ENCODE data around the gene SMIM20. TPM values are rescaled to one million over a fixed set of nuclear protein-coding genes. Genes with fewer than 3 reads are reported as not detected.

SMIM20 gene
- total RNA-seq, 2 experiments from 2014 or later, result 11.5 to 14.4 TPM

- DNase-seq, result no peak
- CTCF ChIA-PET, result interaction anchor here (0.6 kb wide), 1 partner anchor 11 kb away, joined by 3 read pairs; no protein-coding TSS in a partner anchor
- Mint-ChIP-seq H3K27ac (no peak overlapping the region), H3K4me3 (no peak overlapping the region), H3K27me3 (no peaks in the 10 kb centered on the region), H3K36me3 (ENCODE audit: low read depth) (peaks cover 7% of the 10 kb centered on the region), H3K9me3 (no peaks in the 10 kb centered on the region), H3K4me1 (peaks cover 9% of the 10 kb centered on the region)
- POLR2A ChIA-PET, result no interaction called here
These were observed 8.9 kb downstream of the SMIM20 start for GRCh38 chr4:25922812-25923369.

- no peak overlapping the region for H3K4me3 Mint-ChIP-seq
- peaks cover 7% of the 10 kb centered on the region for H3K36me3 Mint-ChIP-seq (ENCODE audit: low read depth)
- ChIA-PET POLR2A (no interaction called here), CTCF (no interaction called here)
- H3K27me3 Mint-ChIP-seq, result no peaks in the 10 kb centered on the region
- no peak for DNase-seq
- H3K27ac Mint-ChIP-seq, result no peak overlapping the region
- peaks cover 9% of the 10 kb centered on the region for H3K4me1 Mint-ChIP-seq
- H3K9me3 Mint-ChIP-seq, result no peaks in the 10 kb centered on the region
These were observed 9.7 kb downstream of the SMIM20 start for GRCh38 chr4:25923745-25924144.

DNA sequence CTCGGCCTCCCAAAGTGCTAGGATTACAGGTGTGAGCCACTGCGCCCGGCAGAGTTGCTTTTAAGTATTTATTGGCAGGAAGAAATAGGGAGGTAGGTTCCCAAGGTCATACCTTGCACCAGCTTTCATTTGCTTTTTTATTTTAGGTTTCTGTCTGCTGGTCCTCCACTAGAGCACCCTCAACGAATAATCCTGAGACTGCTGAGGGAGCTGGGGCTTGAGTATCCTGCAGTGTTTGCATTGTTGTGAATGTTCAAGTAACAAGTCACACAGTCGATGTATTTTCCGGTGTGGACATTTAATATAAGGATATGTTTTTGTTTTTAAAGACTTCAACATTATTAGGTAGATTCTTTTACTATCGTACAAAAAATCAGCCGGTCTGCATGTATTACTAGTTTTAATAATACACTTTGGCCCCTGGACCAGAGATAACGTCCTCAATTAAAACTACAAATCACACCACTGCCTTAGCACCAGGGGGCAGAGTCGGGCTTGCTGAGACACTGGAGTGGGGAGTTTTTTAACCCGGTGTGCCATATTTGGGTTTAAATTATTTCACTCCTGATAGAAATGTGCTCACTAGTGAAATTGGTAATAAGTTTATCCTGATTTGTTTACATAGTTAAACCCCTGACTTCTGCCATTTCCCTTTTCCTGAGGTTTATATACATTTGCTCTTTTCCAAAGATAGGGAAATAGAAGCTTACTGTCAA lies 11.6 kb downstream of the SMIM20 start:
- Mint-ChIP-seq H3K27ac (no peak overlapping the region), H3K36me3 (ENCODE audit: low read depth) (peaks cover 15% of the 10 kb centered on the region), H3K4me1 (peaks cover 12% of the 10 kb centered on the region), H3K27me3 (no peaks in the 10 kb centered on the region), H3K9me3 (no peaks in the 10 kb centered on the region), H3K4me3 (no peak overlapping the region)
- peak; percentile 36 for DNase-seq
- ChIA-PET POLR2A (no interaction called here), CTCF (interaction anchor here (0.7 to 1.9 kb wide), 3 partner anchors 13 to 82 kb away, joined by 3 to 7 read pairs (median 3); no protein-coding TSS in a partner anchor)

DNA sequence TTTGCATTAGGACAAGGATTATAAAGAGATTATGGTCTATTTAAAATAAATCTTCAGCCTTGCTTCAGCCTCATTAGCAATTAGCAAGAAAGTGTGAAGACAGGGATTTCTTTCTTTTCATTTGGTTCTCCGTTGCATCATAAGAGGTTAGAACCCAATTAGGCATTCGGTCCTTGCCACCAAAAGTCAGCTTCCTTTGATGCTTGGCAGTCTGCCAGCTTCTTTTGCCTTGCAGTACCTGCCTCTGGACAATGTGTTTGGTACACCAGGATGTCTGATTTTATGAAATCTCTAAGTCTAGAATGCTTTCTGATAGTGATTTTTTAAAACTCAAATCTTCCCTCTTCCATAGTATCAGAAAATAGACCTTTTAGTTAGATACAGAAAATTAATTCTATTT lies 12.4 kb downstream of the SMIM20 start:
- Mint-ChIP-seq H3K4me1 (peaks cover 9% of the 10 kb centered on the region), H3K36me3 (ENCODE audit: low read depth) (peaks cover 10% of the 10 kb centered on the region), H3K4me3 (no peak overlapping the region), H3K27ac (no peak overlapping the region), H3K9me3 (no peaks in the 10 kb centered on the region), H3K27me3 (no peaks in the 10 kb centered on the region)
- DNase-seq, result no peak
- CTCF ChIA-PET, result interaction anchor here (0.7 to 1.9 kb wide), 3 partner anchors 12 to 81 kb away, joined by 3 to 7 read pairs (median 3); no protein-coding TSS in a partner anchor
- POLR2A ChIA-PET, result no interaction called here

DNA sequence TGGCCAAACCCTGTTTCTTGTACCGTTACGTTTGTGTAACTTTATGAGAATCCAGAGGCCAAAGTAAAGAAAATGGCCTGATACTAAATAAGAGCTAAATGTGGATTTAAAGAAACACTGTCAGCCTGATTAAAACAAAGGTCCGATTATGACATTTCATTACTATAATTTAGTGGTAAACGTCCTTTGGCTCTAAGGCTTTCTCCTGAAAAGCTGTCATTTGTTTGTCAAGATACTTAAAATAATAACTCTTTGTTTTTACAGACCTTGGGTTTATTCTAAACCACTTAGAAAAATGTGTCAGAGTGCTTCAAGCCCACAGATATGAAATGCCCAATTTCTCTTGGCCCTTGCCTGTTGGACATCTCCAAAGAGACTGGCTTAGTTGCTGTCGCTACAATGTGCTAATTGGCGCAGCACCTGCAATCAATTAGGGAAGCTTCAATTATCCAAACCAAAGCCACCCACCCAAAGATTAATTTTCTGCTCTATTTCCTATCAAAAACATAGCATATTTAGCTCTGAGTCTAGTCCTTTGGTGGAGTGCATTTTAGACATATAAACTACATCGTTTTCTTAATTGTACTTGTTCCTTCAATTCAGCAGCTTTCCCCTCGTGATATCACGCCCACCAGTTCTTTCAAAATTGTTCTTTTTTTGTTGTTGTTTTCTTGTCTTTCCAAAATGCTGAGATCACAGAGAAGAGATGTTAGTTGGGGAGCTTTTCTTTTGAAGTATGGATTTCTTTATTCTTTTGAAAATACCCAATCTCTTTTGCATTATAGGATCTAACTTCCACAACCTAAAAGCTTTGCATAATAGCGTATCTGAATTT lies 13.6 kb downstream of the SMIM20 start:
- H3K4me1 Mint-ChIP-seq, result peaks cover 5% of the 10 kb centered on the region
- CTCF ChIA-PET, result interaction anchor here (0.9 to 2.0 kb wide), 4 partner anchors 12 to 398 kb away, joined by 3 to 14 read pairs (median 4); no protein-coding TSS in a partner anchor
- H3K36me3 Mint-ChIP-seq (ENCODE audit: low read depth), result peaks cover 8% of the 10 kb centered on the region
- H3K27ac Mint-ChIP-seq, result no peak overlapping the region
- POLR2A ChIA-PET, result interaction anchor here (2.2 kb wide), 1 partner anchor 14 kb away, joined by 10 read pairs; the partner anchor contains the start of gene SMIM20
- H3K9me3 Mint-ChIP-seq, result no peaks in the 10 kb centered on the region
- DNase-seq, result no peak
- no peaks in the 10 kb centered on the region for H3K27me3 Mint-ChIP-seq
- no peak overlapping the region for H3K4me3 Mint-ChIP-seq

- no peaks in the 10 kb centered on the region for H3K9me3 Mint-ChIP-seq
- H3K4me1 Mint-ChIP-seq, result peaks cover 5% of the 10 kb centered on the region
- POLR2A ChIA-PET, result interaction anchor here (2.2 kb wide), 1 partner anchor 15 kb away, joined by 10 read pairs; the partner anchor contains the start of gene SMIM20
- no peak for DNase-seq
- no peaks in the 10 kb centered on the region for H3K27me3 Mint-ChIP-seq
- CTCF ChIA-PET, result interaction anchor here (1.8 to 2.0 kb wide), 3 partner anchors 11 to 397 kb away, joined by 3 to 14 read pairs (median 5); no protein-coding TSS in a partner anchor
- H3K36me3 Mint-ChIP-seq (ENCODE audit: low read depth), result peaks cover 8% of the 10 kb centered on the region
- H3K4me3 Mint-ChIP-seq, result no peak overlapping the region
- no peak overlapping the region for H3K27ac Mint-ChIP-seq
These were observed 14.6 kb downstream of the SMIM20 start for GRCh38 chr4:25928379-25929297.

DNA sequence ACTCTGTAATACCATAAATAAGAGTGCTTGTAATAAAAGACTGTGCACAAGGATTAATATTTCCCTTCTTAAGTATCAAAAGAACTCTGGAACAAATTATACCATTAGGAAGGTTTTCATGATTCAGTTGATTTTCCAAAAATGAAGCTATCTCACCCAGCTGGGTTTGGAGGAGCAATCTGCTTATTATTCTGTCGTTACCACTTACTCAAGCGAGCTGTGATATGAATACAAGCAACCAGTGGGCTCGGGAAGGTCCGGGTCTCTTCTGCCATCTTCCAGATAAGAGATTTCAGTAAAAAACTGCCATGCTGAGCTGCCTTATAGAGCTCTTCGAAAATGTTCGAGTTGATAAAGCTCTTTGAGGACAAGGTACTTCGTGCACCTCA lies 15.3 kb downstream of the SMIM20 start:
- H3K4me1 Mint-ChIP-seq, result peaks cover 5% of the 10 kb centered on the region

DNA sequence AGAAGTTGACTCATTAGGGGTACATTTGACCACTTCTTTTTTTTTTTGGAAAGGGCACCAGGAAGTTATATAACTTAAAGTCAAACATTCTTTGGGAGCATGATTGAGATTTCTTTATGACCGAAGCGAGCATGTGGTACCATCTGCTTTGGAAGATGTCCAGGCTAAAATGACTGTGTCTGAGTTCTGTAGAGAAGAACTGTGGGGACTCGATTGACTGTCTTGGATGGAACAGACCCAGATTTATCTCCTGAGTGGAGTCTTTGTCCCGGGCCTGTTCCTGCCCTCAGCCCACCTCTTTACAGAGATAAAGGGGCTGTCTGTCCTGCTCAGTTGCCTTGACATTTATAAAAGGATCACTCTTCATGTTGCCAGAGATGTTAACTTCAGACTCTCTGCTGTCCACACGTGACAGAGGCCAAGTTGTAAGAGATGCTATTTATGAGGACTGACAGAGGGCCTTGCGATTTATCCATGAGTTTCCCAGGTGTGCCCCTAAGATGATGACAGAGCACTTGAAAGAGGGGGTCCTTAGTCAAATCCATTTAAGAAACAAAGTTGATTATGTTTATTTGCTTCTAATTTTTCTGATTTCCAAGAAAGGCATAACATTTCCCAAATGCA lies 16.8 kb downstream of the SMIM20 start:
- no peak for DNase-seq
- no peak overlapping the region for H3K4me3 Mint-ChIP-seq
- H3K27ac Mint-ChIP-seq, result no peak overlapping the region
- no peaks in the 10 kb centered on the region for H3K27me3 Mint-ChIP-seq
- H3K9me3 Mint-ChIP-seq, result no peaks in the 10 kb centered on the region
- CTCF ChIA-PET, result no interaction called here
- H3K36me3 Mint-ChIP-seq (ENCODE audit: low read depth), result peaks cover 8% of the 10 kb centered on the region
- POLR2A ChIA-PET, result no interaction called here
- H3K4me1 Mint-ChIP-seq, result peaks cover 5% of the 10 kb centered on the region

More for the DNA sequence above, 15.3 kb downstream of the SMIM20 start:
- no peak overlapping the region for H3K4me3 Mint-ChIP-seq
- DNase-seq, result no peak
- CTCF ChIA-PET, result interaction anchor here (2.0 kb wide), 2 partner anchors 11 to 396 kb away, joined by 5 to 14 read pairs; no protein-coding TSS in a partner anchor
- peaks cover 8% of the 10 kb centered on the region for H3K36me3 Mint-ChIP-seq (ENCODE audit: low read depth)
- no peaks in the 10 kb centered on the region for H3K27me3 Mint-ChIP-seq
- POLR2A ChIA-PET, result interaction anchor here (2.2 kb wide), 1 partner anchor 16 kb away, joined by 10 read pairs; the partner anchor contains the start of gene SMIM20
- no peaks in the 10 kb centered on the region for H3K9me3 Mint-ChIP-seq
- no peak overlapping the region for H3K27ac Mint-ChIP-seq

- Mint-ChIP-seq H3K27ac (no peak overlapping the region), H3K27me3 (no peaks in the 10 kb centered on the region), H3K4me3 (no peak overlapping the region), H3K4me1 (peaks cover 37% of the 10 kb centered on the region), H3K9me3 (peaks cover 6% of the 10 kb centered on the region), H3K36me3 (ENCODE audit: low read depth) (peaks cover 3% of the 10 kb centered on the region)
- DNase-seq, result no peak
- POLR2A ChIA-PET, result interaction anchor here (0.6 to 4.5 kb wide), 2 partner anchors 23 to 491 kb away, joined by 4 to 23 read pairs; partner anchors contain the start of gene SMIM20
- CTCF ChIA-PET, result no interaction called here
These were observed 22.7 kb downstream of the SMIM20 start for GRCh38 chr4:25936696-25937095.

DNA sequence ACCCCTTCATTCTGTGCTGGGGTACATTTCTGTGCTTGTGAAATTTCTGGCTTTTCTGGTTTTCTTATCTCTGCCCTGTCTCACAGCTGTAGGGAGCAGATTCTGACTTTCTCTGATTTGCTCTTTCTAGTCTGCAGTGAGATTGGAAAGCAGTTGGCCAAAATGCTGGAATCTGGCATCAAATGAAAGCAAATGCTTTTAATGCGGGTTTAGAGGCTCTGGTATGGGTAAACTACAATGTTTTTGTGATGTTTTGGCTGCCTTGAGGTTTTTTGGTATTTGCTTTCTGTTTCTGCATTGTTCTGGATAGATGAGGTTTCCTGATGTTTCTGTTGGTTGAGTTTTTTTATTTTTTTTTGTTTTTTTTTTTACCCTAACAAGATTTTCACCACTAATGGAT lies 23.8 kb downstream of the SMIM20 start:
- no peak for DNase-seq
- POLR2A ChIA-PET, result interaction anchor here (1.2 to 4.5 kb wide), 3 partner anchors 18 to 78 kb away, joined by 3 to 23 read pairs (median 3); partner anchors contain the start of gene SMIM20
- peaks cover 37% of the 10 kb centered on the region for H3K4me1 Mint-ChIP-seq

DNA sequence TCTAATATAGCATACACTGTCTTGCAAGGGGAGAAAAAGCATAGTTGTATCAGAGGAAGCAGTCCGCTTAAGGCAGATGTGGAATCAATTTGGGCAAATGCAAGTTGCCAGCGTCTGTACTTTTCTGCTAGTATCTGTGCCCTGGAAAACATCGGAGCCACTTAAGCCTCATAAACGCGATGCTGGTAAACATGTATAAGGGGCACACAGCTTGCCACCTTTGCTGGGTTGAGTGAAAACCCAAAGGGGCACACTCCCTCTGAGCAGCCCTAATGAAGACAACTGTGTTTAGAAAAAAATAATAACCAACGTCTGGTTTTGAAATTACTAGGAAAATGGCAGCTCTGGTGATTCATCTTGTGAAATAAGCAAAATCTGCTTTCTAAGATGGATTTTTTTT lies 24.3 kb downstream of the SMIM20 start:
- Mint-ChIP-seq H3K4me3 (peak overlapping the region; percentile 34), H3K27ac (peak overlapping the region; percentile 74), H3K36me3 (ENCODE audit: low read depth) (peaks cover 3% of the 10 kb centered on the region), H3K4me1 (peaks cover 37% of the 10 kb centered on the region), H3K27me3 (no peaks in the 10 kb centered on the region), H3K9me3 (peaks cover 6% of the 10 kb centered on the region)
- CTCF ChIA-PET, result interaction anchor here (0.9 to 4.4 kb wide), 5 partner anchors 10 to 50 kb away, joined by 3 to 14 read pairs (median 4); partner anchors contain the start of gene SMIM20
- DNase-seq, result no peak
- POLR2A ChIA-PET, result interaction anchor here (0.7 to 4.5 kb wide), 5 partner anchors 17 to 423 kb away, joined by 3 to 23 read pairs (median 3); partner anchors contain the start of gene SMIM20

More for the DNA sequence above, 23.8 kb downstream of the SMIM20 start:
- H3K27me3 Mint-ChIP-seq, result no peaks in the 10 kb centered on the region
- peak overlapping the region; percentile 34 for H3K4me3 Mint-ChIP-seq
- H3K36me3 Mint-ChIP-seq (ENCODE audit: low read depth), result peaks cover 3% of the 10 kb centered on the region
- H3K27ac Mint-ChIP-seq, result peak overlapping the region; percentile 74
- CTCF ChIA-PET, result interaction anchor here (0.9 to 4.4 kb wide), 5 partner anchors 10 to 50 kb away, joined by 3 to 14 read pairs (median 4); partner anchors contain the start of gene SMIM20
- H3K9me3 Mint-ChIP-seq, result peaks cover 6% of the 10 kb centered on the region

Measured in activated CD4-positive, alpha-beta memory T cell treated with anti-CD3 and anti-CD28 coated beads, Interleukin-2, amount 10 ng/mL, durations not matched to agents 7 days and 5 days (primary cell).